ENCODE results near the gene ATP8A1. TPM values are rescaled to one million over a fixed set of nuclear protein-coding genes. Genes with fewer than 3 reads are reported as not detected.

ATP8A1 gene
- total RNA-seq, 1 donor, result 26.9 TPM

DNA sequence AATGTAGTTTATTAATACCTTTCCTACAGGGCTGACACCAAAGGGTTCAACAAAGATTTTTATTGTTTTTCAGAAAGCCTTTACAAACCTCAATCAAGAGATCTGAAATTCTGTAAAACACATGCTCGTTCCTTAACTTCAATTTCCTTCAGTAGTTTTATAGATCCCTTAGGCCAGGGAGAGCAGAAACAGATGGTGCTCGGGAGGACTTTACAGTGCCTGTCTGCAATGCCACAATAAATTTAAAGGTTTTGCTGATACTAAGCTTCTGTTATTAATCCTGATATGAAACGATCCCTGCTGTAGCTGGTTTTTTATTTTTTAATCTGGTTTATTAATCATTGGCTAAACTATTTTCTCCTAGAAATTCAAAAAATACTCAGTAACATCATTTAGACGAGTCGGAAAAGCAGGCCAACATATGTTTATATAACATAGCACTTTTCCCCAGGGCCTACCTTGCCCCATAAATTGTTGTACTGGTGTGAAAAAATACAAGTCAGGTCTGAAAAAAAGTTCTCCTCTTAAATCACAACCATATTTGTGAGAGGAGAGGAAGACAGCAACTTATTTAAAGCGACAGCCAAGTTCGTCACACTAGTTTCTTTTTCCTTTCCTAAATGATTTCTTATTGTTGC lies 219.9 kb downstream of the ATP8A1 start:
- DNase-seq (ENCODE audit: low read depth in 2 of 3, low spot score in 2 of 3), result no peak

DNA sequence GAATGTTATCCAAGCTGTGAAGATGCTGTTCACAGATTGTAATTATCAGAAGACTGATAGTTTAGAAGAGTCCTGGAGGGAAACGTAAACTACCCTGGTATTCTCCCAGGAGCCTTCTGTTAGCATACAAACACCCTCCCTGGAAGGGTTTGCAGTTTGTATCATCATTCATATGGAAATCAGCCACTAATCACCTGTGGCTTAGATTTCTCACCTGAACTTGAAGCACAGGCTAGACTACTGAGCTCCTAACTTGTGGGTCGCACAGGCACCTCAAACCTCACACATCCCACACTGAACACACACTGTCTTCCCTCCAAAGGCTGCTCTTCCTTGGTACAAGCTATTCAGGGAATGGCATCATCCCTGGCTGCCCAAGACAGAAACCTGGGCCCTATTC lies 228.9 kb downstream of the ATP8A1 start:
- no peak for DNase-seq (ENCODE audit: low read depth in 2 of 3, low spot score in 2 of 3)

DNA sequence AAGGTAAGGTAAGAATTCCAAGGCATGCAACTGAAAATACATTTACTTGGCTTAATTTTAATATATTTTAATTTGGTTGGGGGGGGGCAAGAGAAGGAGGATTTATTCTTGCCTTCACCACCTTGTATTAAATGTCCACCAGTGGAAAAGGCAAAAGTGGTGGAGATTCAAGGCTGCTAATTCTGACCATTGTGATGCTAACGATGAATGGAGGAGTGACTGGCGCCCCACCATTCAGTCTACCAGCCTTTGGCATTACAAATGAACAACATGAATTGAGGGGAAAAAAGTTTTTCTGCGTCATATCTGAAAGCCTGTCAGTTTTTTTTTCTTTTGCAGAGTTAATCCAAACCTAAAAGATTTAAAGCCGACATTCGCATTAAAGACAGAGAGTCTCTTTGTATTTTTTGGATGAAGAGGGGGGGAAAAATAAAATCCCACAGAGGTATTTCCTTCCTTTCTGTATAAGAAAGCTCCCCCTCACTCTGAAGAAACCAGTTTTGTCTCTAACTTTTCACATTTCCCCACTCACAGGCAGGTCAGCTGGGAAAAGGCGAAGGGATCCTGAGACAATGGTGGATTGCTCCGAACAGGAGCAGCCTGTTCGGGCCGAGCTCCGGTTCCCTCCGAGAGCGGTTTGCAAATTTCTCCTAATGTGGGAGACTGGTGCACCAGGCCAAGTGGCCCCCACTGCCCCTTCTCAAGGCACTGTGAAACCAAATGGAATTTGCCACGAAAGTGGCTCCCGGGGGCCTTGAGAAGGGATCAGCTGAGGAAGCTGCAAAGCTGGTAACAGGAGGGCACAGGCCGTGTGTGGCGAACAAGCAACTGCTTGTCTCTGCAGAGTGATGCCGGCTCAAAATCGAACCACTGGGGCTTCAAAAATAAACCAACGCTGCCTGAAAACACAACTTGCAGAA lies 231.5 kb downstream of the ATP8A1 start:
- DNase-seq (ENCODE audit: low read depth in 2 of 3, low spot score in 2 of 3), result no peak

DNA sequence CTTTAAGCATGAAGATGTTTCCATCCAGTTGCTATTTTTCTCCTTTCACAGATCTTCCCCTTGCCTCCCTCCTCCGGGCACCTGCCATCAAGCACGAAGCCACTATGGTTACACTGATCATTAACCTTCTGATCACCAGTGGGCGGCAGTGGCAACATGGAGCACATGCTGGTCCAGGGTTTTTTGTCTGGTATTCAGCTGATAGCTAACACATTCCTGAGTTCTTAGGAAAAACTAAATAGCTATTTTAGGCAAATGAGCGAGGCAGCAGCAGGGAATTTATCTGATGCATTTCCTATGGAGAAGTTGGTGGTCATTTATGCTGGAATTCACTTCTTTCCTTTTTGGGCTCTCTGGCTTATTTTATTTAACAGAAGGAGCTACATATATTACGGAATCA lies 236.8 kb downstream of the ATP8A1 start:
- no peak for DNase-seq (ENCODE audit: low read depth in 2 of 3, low spot score in 2 of 3)

DNA sequence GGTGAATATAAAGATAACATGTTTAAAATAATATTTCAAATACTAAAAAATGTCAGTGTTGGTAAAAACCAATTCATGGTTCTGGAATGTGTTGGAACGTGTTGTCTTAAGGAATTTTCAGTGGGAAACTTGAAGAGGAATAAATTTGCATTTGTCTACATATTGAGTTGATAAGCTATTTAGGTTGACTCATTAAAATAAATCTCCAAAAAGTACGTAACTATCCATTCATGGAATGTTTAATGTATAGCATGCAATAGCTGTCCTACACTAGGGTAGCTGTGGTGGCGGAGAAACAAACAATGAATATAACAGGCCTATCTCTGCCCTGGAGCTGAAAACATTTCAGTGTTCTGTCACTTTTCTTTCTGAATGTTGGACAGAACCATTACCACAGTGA lies 239.4 kb downstream of the ATP8A1 start:
- DNase-seq (ENCODE audit: low read depth in 2 of 3, low spot score in 2 of 3), result no peak

DNA sequence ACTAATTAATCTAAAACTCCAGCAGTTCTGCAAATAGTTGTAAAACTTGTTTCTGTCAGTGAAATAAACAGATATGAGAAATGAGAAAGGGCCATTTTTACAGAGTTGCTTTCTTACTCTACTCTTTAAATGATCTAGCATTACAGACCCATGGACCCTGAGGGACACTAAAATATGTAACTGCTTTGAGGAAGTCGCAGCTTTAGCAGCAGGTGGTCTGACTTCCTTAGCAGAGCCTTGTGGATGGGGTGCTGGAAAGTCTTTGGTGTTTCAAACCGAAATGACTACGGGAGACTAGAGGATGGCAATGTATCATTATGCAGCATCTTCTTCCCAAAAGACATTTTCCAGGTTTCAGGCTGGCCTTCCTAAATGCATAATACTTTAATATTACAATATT lies 240.9 kb downstream of the ATP8A1 start:
- DNase-seq (ENCODE audit: low read depth in 2 of 3, low spot score in 2 of 3), result no peak

DNA sequence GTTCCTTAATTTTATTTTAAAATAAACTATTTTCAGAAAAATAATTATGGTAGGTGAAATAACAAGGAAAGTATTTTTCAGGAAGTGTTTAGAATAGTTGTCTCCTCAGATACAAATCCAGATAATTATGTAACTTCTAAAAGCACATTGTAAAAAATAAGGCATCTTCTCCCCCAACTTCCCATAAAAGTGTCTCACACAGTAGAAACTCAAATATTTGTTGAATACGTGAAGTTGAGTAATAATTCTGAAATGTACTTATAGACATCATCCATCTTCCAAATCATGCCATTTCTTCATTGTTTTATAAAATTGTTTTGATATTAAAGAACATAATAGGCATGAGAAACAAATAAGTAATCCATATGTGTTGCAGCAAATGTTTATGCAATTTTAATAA lies 241.6 kb downstream of the ATP8A1 start:
- DNase-seq (ENCODE audit: low read depth in 2 of 3, low spot score in 2 of 3), result no peak

DNA sequence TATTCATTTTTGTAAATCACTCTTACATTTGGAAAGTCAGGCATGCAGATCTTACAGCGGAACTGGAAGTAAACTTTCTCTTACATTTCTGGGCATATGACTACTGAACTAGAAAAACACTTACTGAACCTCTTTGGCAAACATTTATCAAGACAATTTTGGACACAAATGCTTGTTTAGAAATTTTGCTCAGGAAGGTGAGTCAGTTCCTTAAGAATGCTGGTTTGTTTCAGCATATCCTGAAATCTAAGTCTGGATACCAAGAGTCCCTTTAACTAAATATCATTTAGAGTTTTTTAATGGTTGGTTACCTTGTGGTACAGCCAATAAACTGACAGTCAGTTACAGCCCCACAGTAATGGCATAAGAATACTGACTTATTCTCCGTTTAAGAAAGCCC lies 244.7 kb downstream of the ATP8A1 start:
- no peak for DNase-seq (ENCODE audit: low read depth in 2 of 3, low spot score in 2 of 3)

DNA sequence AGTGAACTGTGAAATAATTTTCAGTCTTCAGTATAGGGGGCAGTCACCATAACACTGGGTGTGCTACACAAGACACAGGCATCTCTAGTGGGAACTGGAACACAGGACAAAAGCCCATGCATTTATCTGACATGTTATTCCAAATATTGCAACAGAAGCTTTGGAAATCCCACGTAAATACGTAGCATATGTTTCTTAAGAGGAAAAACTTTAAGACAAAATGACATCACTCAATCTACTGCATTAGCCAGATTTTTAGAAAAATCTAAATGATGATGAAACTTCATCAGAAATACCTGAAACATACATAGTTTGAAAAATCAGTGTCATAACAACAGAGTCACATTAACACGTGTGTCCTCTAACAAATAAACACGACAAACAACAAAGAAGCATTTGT lies 245.1 kb downstream of the ATP8A1 start:
- DNase-seq (ENCODE audit: low read depth in 2 of 3, low spot score in 2 of 3), result no peak

DNA sequence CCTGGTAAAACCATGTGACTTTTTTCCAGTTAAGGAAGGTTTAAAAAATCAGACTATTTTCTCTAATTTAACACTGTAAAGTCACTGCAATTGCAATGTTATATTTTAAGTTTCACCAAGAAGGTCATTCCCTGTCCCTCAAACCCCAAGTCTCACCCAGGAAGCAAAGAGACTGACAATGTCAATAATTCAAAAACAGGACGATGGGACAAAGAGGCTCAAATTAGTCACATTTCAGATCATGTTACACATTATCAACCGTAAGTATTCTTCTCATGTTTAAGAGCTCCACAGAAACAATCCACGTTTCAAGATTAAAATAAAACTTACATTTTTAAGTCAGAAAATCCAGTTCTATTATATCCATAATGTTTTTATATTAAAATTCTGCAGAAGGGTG lies 246.5 kb downstream of the ATP8A1 start:
- no peak for DNase-seq (ENCODE audit: low read depth in 2 of 3, low spot score in 2 of 3)

DNA sequence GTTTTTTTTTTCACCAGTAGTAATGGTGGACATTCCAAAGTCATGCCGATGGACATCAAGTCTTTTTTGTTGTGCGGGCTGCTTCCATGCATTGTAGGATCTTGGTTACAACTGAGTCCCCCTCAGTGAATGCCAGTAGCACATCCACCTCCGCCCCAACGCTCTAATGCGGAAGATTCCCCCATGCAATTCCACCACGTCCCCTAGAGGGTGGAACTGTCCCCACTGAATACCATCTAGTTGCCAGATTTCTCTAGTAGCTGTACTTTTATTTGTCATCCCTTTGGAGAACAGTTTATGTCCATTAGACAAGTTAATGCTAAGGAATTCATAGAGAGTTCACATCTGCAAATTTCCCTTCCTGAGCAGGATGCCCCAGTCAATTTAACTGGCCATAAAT lies 252.9 kb downstream of the ATP8A1 start:
- no peak for DNase-seq (ENCODE audit: low read depth in 2 of 3, low spot score in 2 of 3)

DNA sequence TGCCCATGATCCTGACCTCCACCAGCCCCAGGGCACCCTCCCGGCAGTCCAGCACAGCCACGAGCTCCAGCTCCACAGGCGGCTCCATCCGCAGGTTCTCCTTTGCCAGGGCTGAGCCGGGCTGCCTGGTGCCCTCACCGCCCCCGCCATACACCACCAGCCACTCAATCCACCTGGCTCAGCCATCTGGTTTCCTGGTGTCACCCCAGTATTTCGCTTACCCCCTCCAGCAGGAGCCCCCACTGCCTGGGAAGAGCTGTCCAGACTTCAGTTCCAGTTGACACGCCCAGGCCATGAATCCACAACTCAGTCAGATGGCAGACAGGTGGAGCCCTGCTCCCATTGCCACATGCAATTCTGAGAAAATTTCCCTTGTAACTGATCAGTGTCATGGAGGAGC lies 255.7 kb downstream of the ATP8A1 start:
- no peak for DNase-seq (ENCODE audit: low read depth in 2 of 3, low spot score in 2 of 3)

DNA sequence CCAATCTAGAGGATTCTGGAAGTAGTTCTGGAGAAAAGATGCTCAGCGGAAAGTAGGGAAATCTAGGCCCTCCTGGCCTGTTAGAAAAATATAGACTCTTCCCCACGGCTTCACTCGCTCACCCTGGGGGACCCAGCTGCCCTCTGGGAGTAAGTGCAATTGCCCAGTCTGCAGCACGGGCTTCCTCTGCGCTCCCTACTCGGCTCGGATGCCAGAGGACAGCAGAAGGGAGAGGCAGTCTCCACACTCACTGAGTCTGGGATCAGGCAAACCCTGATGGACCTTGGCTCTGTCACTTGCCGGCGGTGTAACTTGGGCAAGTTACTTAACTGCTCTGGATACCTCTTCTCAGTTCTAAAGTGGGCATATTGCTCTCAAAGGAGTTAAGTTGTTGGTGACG lies 257.5 kb downstream of the ATP8A1 start:
- no peak for DNase-seq (ENCODE audit: low read depth in 2 of 3, low spot score in 2 of 3)

DNA sequence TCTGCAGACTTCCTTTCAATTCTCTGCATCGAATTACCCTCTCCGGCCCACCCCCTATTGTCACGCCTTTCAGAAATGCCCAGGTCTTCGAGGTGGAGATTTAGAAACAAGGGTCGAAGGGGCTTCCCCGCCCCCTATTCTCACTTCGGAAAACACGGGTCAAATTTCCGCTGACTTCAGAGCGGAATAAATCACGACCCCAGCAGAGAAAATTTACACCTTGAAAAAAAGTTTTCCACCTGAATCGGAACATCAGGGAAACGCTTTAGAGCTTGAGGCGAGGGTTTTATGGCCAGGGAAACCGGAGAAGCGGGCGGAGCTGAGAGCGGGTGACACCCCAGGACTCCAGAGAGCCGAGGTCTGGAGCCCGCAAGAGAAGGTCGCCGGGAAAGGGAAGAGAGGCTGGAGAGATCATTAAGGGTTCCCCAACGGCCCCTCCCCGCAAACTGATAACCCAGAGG lies 258.0 kb downstream of the ATP8A1 start:
- DNase-seq (ENCODE audit: low read depth in 2 of 3, low spot score in 2 of 3), result no peak

DNA sequence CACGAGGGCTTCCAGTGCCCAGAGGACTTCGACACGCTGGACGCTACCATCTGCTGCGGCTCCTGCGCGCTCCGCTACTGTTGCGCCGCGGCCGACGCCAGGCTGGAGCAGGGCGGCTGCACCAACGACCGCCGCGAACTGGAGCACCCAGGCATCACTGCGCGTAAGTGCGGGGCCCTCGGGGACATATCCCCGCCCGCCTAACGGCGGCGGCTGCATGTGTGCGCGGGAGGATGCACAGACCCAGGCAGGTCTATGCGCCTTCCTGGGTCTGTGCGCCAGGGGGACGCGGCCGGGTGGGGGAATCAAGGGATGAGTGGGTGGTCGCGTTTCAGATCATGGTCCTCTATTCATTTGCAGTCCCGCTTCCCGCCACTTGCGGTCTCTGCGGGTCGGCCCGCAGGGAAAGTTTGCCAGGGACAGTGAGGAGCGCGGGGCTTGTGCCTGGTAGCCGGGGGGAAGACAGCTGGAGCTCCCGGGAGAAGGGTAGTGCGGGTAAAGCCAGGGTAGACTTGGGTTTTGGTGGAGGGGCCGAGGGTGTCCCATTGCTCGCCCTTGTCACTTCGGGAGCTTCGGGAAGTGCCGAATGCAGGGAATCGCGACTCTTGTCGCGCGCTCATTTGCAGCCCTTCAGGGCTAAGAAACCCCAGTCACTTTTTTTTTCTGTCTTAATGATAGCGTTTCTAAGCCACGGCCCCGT lies 258.6 kb downstream of the ATP8A1 start:
- peak in 1 of 3 donors; percentile 22 for DNase-seq (ENCODE audit: low read depth in 2 of 3, low spot score in 2 of 3)

DNA sequence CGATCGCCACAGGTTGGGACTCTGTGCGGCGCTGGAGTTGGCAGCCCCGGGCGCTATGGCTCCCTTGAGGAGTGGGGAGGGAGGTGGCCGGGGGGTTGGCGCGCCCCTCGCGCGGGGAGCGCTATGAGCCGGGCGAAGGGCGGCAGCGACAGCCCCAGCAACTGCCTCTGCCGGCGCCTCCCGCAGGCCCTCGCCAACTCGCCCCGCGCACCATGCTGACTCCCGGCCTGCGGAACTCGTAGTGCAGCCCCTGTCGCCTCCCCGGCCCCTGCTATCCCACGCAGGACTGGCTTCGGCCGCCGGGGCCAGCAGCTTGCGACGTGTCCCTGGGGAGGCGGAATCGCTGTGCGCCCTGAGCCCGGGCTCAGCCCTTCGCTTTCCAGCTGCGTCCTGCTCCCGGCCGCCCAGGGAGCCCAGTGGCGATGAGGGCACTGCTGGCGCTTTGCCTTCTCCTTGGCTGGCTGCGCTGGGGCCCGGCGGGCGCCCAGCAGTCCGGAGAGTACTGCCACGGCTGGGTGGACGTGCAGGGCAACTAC lies 259.2 kb downstream of the ATP8A1 start:
- peak in 1 of 3 donors; percentile 29 for DNase-seq (ENCODE audit: low read depth in 2 of 3, low spot score in 2 of 3)

DNA sequence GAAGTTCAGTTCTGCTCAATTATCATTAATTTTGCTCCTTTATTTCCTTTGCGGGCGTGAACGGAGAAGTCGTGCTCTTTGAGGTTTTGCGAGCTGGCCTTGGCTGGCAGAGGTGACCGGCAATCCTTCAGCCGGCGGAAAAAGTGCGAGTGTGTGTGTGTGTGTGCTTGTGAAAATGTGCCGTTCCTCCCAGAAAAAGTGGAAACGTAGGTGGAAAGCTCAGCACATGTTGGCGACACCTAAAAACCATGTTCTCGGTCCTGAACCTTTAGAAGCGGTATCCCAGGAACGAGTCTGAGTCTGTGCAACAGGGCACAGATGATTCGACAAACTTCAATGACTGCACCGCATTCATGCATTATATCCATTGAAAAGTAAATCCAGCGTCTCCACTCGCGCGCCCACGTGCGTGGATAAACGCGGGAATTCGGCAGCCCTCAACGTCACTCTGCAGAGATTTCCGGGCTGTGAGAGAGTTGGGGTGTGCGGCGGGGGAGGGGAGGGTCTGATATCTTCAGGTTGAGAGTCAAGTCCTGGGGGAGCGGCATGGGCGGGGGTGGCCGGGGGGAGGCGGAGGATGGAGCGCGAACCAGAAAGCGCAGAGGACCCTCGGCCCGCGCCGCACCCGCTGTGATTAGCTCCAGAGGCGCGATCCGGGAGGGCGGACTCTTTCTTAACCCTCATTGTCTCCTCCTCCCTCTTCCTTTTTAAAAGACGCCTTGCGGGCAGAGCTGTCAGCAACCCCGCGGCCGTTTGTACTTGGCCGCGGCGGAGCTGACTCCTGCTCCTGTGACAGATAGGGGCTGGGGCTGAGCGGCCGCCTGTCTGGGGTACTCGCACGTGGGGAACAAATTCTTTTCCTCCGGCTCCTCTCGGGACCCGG lies 259.9 kb downstream of the ATP8A1 start, which contains the start of gene SHISA3:
Gene SHISA3 (plus strand): TSS at position 737 of the 883 bp plus-strand sequence. CDS start 569 bp downstream, outside the sequence.
- DNase-seq (ENCODE audit: low read depth in 2 of 3, low spot score in 2 of 3), result peak in 2 of 3 donors; percentile 50 to 58

DNA sequence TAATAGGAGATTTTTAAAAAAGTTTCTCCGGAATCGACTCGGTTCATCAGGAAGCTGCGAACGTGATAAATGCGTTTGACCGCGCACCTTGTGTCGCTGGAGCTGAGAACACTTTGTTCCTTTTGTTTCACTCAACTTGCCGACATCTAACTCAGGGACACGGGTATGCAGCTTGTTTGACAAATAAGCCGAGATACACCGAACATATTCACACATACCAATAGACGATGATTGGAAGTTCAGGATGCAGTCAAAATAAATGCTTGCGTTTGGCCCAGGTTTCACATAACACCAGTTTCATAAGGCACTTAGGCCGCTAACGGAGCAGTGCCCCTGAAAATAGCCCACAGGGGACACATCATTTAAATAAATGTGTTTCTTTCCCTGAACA lies 260.5 kb downstream of the ATP8A1 start:
- peak in 2 of 3 donors; percentile 36 to 54 for DNase-seq (ENCODE audit: low read depth in 2 of 3, low spot score in 2 of 3)

DNA sequence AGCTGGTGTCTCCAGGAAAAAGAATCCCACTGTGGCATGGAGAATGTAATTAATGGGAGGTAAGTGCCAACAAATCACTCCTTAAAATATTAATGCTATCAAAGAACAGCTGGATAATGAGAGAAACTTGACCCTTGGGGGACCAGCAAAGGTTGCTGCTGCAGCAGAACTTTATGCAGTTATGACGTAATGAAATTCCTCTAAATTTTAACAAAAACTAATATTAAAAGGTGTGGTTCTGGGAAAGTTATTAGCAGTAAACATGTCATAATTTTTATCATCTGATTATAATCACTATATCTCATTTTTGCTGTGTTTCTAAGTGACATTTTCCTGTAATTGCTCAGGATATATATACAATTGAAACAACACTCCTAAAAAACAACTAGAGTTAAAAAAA lies 261.3 kb downstream of the ATP8A1 start:
- no peak for DNase-seq (ENCODE audit: low read depth in 2 of 3, low spot score in 2 of 3)

DNA sequence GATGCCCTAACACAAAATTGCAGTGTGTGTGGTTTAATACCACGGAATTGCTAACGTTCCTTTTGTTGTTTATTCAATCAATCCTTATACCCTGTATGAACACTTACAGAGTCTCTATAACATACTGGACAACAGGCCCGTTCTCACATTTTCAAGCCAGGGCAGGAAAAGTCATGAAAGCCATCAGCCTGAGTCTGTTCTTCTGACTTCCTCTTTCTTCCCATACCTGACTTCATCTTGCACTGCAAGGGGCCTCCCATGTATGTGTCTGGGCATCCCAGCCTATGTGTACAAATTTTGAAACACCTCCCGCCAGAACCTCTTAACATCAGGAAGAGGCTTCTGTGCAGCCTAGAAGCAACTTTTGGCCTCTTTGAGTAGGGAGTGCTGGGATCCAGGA lies 264.5 kb downstream of the ATP8A1 start:
- peak in 1 of 3 donors; percentile 15 for DNase-seq (ENCODE audit: low read depth in 2 of 3, low spot score in 2 of 3)
